HG03066 (cell line): ENCODE results near the gene COL6A1.

Experiments
- ATAC-seq: cut with Tn5 transposase; IDR thresholded peaks from one replicate; pipeline ENCODE4 v1.9.1; 2021; ENCODE audit warnings: low read depth; ENCODE audit not compliant: unreplicated experiment

COL6A1 gene

DNA sequence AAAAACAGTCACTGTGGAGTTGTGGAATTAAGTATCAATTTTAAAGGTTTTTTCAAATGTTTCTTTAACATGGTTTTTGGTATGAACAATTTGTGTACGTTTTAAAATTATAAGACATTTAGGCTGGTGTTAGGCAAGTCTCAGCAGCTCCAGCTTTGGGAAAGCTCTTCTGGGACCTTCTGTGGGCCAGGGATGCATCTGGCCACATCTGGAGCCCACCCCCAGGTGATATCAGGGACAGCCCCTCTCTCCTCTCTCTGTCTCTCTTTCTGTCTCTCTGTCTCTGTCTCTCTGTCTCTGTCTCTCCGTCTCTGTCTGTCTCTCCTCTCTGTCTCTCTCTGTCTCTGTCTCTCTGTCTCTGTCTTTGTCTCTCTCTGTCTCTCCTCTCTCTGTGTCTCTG lies 1.3 kb upstream of the COL6A1 start:
- ATAC-seq = no peak

DNA sequence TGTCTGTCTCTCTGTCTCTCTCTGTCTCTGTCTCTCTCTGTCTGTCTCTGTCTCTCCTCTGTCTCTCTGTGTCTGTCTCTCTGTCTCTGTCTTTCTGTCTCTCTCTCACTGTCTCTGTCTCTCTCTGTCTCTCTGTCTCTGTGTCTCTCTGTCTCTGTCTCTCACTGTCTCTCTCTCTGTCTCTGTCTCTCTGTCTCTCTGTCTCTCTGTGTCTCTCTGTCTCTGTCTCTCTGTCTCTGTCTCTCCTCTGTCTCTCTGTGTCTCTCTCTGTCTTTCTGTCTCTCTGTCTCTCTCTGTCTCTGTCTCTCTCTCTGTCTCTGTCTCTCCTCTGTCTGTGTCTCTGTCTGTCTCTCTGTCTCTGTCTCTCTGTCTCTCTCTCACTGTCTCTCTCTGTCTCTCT lies 873 bp upstream of the COL6A1 start:
- ATAC-seq = no peak

DNA sequence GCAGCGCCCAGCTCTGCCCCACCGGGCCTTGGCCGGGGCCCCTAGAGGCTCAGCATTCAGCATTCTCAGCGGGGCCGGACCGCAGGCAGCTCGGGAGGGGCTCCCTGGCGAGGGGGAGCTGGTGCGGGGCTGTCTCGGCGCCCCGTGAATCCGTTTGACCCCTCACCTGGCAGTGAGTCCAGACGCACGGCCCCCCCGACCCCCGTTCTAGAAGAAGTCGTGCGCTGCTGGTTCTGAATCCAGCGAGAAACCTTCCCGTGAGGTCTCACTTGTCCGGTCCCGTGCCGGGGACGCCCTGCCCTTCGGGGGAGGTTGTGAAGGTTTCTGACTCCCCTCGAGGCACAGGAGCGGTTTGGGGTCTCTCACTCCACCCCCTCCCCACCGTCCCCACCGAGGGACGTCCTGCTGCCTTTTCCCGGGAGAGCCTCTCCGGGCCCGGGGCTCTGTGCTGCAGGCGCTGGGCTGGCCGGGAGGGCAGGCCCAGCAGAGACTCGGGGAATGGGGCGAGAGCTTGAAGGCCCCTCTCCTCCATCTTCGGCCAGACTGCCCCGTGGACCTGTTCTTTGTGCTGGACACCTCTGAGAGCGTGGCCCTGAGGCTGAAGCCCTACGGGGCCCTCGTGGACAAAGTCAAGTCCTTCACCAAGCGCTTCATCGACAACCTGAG lies 655 bp downstream of the COL6A1 start:
- no peak for ATAC-seq

DNA sequence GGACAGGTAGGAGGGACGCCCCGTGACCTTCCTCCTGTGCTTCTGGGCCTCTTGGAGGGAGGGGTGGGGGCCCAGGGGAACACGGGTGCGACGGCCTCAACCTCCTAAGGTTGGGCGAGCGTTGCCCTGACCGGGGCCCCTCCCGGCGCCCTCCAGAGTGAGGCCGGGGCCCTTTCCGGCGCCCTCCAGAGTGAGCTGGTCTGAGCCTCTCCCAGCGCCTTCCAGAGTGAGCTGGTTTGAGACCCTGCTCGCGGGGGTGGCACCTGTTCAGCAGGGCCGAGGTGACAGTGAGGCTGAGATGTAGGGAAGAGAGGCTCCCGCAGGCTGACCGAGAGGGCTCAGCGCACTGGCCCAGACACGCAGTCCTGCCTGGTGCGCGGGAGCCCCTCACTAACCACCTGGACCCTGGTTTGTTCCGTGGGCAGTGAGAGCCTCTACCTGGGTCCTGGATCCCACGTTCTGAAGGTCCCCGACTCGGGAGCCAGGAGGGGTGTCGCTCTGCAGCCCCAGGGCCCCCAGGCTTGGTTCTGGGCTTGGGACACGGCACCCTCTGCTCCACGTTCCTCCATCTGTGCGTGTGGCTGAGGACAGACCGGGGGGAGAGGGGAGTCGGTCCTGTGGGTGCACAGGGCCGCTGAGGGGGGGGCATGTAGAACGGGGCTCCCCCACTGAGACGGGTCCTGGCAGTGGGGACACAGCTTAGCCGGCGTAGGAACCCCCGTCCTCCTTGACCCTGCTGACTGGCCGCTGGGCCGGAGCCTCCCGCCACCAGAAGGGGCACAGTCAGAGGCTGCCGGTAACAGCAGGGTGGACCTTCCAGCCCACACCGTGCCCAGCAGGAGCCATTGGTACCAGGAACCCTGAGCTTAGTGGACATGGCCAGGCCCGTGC lies 1.4 kb downstream of the COL6A1 start:
- ATAC-seq = no peak

DNA sequence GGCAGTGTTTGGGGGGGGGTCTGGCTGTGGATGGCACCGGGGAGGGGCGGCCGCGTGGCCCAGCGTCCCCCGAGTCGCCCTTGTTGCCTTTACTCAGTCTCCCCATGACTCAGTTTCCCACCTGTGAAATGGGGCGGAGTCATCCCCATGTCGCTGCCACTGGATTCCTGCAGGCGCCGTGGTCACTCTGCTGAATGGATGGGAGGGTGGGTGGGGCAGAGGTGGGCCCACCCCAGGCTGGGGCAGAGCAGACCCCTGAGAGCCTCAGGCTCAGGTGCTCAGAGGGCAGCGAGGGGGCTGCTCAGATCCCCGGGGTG lies 2.0 kb downstream of the COL6A1 start:
- ATAC-seq = no peak

DNA sequence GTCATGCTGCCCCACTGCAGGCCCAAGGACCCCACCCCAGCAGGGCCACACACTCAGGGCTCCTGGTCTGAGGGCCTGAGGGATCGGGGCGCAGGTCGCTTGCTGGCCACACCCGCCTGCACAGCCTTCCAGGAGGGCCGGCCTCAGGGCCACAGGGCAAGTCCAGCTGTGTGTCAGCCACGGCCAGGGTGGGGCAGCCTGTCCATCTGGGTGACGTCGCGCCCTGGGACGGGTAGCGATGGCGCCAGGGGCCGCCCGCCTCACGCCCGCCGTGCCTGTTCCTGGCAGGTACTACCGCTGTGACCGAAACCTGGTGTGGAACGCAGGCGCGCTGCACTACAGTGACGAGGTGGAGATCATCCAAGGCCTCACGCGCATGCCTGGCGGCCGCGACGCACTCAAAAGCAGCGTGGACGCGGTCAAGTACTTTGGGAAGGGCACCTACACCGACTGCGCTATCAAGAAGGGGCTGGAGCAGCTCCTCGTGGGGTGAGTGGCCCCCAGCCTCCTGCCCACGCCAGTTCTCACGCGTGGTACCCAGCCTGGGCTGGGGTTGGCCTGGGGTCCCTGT lies 2.5 kb downstream of the COL6A1 start:
- ATAC-seq = no peak

DNA sequence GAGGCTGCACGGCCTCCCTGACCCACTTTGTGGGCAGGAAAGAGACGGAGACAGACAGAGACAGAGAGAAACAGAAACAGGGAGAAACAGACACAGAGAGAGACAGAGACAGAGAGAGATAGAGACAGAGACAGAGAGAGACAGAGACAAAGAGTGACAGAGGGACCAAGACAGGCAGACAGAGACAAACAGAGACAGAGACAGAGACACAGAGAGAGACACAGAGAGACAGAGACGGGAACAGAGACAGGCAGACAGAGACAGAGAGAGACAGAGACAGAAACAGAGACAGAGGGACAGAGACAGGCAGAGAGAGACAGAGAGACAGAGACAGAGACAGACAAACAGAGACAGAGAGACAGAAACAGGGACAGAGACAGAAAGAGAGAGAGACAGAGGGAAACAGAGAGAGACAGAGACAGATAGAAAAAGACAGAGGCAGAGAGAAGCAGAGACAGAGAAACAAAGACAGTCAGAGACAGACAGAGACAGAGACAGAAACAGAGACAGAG lies 3.1 kb downstream of the COL6A1 start:
- no peak for ATAC-seq

DNA sequence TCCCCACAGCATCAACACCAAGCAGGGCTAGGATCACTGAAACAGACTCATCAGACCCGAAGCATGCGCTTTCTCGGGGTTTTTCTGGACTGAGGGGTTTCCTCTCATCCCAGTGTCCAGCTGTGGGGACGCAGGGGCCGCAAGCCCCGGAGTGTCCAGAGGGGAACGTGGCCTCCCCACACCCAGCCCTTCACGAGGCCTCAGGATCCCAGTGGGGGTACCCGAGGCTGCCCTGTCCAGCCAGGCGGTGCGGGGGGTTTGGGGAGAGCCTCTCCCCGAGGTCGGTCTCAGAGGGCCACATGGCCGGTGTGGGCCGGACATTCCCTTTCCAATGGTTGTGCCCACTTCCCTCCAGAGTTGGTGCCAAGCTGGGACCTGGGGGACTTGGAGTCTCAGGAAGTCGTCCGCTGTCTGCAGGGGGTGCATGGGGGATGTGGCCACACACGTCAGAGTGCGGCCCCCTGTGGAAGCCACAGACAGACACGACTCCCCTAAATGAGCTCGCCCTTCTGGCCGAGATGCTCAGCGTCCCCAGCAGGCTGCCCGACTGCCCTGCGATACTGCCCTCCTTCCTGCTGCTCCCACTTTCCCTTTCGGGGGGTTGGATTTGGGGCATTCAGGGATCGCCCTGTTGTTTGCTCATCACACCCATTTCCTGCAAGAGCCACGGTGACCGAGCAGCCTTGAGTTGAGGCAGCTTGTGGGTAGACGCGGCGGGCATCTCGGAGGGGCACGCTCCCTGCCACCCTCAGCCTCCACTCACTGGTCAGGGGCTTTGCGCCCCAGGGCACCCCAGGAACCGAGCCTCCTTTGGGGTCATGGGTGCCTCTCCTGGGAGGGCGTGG lies 4.1 kb downstream of the COL6A1 start:
- no peak for ATAC-seq

DNA sequence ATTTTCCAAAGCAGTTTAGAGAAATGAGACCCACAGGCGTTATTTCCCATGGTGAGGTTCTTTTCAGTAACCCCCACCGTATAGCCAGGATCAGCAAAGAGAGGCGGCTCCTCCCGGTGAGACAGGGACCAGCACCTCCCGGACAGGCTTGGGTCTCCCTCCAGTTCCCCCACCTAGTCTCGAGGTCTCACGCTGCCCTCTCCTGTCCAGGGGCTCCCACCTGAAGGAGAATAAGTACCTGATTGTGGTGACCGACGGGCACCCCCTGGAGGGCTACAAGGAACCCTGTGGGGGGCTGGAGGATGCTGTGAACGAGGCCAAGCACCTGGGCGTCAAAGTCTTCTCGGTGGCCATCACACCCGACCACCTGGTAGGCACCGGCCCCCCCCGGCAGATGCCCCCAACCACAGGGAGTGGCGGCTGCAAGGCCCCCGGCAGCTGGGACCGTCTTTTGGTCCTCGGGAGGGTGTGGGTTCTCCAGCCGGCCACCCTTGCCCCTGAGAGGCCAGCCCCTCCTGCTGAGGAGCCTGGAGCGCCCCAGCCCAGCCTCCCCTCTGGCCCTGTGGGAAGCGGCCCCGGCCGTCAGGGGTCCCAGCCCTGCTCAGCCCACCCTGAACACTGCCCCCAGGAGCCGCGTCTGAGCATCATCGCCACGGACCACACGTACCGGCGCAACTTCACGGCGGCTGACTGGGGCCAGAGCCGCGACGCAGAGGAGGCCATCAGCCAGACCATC lies 4.9 kb downstream of the COL6A1 start:
- no peak for ATAC-seq

DNA sequence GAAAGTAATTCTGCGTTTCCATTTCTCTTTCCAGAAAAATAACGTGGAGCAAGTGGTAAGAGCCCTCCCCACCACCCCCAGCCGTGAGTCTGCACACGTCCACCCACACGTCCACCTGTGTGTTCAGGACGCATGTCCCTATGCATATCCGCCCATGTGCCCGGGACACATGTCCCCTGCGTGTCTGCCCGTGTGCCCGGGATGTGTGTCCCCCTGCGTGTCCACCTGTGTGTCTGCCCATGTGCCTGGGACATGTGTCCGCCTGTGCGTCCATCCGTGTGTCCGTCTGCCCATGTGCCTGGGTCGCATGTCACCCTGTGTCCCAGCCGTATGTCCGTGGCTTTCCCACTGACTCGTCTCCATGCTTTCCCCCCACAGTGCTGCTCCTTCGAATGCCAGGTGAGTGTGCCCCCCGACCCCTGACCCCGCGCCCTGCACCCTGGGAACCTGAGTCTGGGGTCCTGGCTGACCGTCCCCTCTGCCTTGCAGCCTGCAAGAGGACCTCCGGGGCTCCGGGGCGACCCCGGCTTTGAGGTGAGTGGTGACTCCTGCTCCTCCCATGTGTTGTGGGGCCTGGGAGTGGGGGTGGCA lies 5.6 kb downstream of the COL6A1 start:
- no peak for ATAC-seq

DNA sequence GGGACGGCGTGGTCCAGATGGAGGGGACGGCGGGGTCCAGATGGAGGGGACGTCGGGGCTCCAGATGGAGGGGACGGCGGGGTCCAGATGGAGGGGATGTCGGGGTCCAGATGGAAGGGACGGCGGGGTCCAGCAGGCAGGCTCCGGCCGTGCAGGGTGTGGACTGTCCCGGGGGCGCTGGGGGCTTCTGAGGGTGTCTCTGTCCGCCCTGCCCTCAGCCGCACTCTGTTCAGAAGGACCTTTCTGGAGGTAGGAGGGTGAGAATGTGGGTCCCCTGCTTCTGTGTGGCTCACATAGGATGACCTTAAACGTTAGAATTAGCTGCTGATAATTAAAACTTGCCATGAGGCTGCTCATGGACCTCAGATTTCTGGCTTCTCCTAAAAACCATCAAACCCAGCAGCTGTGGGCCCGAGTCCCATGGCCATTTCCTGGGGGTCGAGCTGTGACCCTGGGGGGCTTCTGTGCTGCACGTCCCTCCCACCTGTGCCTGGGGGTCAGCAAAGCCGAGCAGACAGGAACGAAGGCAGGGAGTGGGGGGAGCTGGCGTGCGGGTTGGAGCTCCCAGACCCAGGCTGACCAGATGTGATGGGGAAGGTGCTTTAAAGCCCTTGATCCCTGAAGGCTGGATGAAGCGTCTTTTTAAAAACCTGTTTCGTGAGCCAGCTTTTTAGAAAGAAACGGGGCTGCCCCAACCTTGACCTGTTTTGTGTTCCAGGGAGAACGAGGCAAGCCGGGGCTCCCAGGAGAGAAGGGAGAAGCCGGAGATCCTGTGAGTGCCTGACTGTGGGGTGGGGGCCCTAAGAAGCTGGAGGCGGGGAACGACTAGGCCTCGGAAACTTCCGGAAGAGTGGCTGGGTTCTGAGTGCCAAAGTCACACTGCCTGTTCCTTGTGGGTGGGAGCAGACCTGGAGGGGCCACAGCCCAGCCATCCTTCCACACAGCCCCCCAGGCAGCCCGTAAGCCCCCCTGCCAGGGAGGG lies 7.1 kb downstream of the COL6A1 start:
- no peak for ATAC-seq

DNA sequence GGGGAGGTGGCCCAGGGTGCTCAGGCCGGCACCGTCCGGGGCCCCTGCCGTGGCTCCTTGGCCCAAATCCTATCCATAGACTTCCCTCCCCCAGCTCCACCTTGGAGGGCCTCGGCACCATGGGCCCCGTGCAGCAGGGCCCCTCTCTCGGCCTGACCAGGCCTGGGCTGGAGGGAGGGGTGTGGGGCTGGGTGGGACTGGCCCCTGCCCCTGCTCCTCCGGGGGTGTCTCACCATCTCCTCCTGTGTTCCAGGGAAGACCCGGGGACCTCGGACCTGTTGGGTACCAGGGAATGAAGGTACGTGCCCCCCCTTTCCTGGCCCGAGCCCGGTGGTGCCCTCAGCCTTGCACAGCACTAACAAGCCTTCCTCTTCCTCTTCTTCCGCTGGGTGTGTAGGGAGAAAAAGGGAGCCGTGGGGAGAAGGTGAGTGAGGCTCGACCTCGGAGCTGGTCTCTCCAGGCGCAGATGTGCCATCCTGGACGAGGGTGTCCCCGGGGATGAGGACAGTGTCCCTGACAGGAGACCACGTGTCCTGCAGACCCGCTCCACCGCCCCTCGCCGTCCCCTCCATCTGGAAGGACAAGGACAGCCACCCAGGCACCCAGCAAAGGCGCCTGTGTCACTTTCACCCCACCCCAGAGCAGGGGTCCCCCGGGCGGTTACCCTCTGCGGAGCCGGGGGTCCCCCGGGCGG lies 7.9 kb downstream of the COL6A1 start:
- ATAC-seq = no peak

DNA sequence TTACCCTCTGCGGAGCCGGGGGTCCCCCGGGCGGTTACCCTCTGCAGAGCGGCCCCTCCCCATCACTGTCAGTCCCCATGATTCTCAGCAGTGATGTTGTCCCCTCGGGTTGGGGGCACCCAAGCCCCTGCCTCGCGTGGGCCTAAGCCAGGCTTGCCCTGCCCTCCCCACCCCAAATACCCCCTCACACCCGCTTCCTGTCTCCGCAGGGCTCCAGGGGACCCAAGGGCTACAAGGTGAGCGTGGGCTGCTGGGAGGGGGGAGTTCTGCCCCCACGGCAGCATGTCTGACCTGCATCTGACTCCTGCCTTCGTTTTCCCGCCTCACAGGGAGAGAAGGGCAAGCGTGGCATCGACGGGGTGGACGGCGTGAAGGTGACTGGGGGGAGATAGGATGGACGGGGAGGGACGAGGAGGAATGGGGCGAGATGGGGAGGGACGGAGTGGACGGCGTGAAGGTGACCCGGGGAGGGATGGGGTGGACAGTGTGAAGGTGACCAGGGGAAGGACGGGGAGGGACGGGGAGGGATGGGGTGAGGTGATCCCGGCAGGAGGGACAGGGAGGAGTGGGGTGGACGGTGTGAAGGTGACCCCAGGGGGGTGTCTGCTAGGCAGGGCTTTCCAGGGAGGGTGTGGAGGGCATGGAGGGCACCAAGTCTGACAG lies 8.6 kb downstream of the COL6A1 start:
- no peak for ATAC-seq

DNA sequence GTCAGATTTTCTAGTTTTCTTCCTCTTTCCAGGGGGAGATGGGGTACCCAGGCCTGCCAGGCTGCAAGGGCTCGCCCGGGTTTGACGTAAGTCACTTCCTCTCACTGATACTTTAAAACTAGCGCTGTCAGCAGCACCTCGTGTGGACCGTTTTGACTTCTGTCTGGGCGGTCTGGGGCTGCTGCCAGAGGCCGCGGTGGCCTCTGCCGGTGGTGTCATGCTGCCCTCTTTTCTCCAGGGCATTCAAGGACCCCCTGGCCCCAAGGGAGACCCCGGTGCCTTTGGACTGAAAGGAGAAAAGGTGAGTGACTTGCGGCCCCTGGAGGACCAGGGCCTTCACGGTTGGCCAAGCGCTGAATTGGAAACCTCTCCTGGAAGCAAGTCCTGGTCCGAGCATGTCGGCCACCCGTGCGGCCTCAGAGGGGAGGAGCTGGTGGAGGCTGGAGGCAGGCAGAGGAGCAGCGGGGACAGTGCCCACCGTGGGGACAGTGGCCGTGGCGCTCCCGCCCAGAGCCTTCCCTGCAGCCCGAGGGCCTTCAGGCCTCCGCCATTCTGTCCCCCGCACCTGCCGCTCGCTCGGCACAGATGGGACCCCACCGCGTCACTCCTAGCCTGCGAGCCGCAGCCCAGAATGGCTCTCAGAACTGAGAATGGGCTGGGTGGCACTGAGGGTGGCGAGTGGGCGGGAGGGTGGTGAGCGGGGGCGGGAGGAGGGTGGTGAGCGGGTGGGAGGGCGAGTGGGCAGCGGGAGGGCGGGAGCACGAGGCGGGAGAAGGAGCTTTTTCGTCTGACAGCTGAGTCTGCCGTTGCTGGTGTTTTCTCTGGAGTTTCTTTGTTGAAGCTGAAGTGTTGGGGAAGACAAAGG lies 9.4 kb downstream of the COL6A1 start:
- ATAC-seq = no peak

DNA sequence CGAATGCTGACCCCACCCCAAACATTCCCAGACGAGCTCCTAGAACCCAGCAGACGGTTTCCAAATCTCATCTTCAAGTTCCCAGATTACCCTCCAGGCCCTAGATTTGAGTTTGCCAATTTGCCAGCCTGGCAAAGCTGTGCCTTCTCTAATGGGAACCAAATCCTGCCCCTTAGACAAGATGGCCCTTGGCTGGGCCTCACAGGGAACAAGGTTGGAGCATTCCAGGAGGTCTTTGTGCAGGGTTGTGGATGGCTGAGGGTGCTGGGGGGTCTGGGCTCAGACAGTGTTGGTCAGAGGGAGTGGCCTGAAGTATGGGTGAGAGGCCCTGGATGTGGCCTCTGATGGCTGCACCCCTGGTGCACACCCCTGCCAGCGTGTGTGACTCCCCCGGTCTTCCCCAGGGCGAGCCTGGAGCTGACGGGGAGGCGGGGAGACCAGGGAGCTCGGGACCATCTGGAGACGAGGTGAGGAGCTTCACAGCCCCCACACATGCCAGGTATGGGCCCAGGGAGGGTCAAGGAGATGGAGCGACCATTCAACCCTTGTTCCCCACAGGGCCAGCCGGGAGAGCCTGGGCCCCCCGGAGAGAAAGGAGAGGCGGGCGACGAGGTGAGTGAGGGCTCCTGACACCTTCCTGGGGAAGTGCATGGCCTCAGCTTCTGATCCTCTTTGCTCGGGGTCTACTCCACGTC lies 10.2 kb downstream of the COL6A1 start:
- ATAC-seq = no peak
